WTC11 (cell line): Measurements from ENCODE around the gene ELK3. TPM values are rescaled to one million over a fixed set of nuclear protein-coding genes. Genes with fewer than 3 reads are reported as not detected.

Experiments used
- ATAC-seq: fragments of 200-7000 bp; cut with Tn5 transposase; 2 replicates; pipeline ENCODE4 v1.10.0; 2021; ENCODE audit warnings: mild to moderate bottlenecking, moderate library complexity
- CTCF ChIA-PET: fragments of 300-600 bp; sonication (Branson Sonifier 250); formaldehyde crosslinking; loops from one replicate; lab custom pipeline; 2021; ENCODE audit warnings: antibody characterized with exemption; lab: Charles Lee
- POLR2A ChIA-PET: fragments of 350-600 bp; sonication (Branson Sonifier 250); formaldehyde crosslinking; loops from one replicate; lab custom pipeline; 2021; ENCODE audit warnings: antibody characterized with exemption; lab: Charles Lee
- DNase-seq: peaks from one replicate; pipeline ENCODE4 v3.0.0; 2021; ENCODE audit warnings: low spot score
- H3K27ac Mint-ChIP-seq: 2 replicates; pipeline ENCODE4 v1.8.0; 2021; ENCODE audit warnings: mixed read lengths
- H3K27me3 Mint-ChIP-seq: 2 replicates; pipeline ENCODE4 v1.8.0; 2021; ENCODE audit warnings: low read depth, mild to moderate bottlenecking, moderate library complexity, mixed read lengths
- H3K36me3 Mint-ChIP-seq: 2 replicates; pipeline ENCODE4 v1.8.0; 2021; ENCODE audit warnings: mixed read lengths
- H3K4me1 Mint-ChIP-seq: 2 replicates; pipeline ENCODE4 v1.8.0; 2022; ENCODE audit warnings: mixed read lengths
- H3K4me3 Mint-ChIP-seq: 2 replicates; pipeline ENCODE4 v1.8.0; 2021; ENCODE audit warnings: mild to moderate bottlenecking, moderate library complexity, mixed read lengths
- H3K9me3 Mint-ChIP-seq: 2 replicates; pipeline ENCODE4 v1.8.0; 2021; ENCODE audit warnings: mixed read lengths
- ATF1 ChIP-seq: sonication (generic); formaldehyde crosslinking; IDR thresholded peaks from 2 replicates; pipeline ENCODE4 v1.8.1; 2023; ENCODE audit warnings: mild to moderate bottlenecking, moderate library complexity, missing genetic modification reagents
- CBFB ChIP-seq: sonication (generic); formaldehyde crosslinking; IDR thresholded peaks from 2 replicates; pipeline ENCODE4 v1.8.1; 2022; ENCODE audit warnings: mild to moderate bottlenecking, low read depth, missing genetic modification reagents
- CREM ChIP-seq: sonication (generic); formaldehyde crosslinking; IDR thresholded peaks from 2 replicates; pipeline ENCODE4 v1.8.1; 2022; ENCODE audit warnings: mild to moderate bottlenecking, missing genetic modification reagents, moderate library complexity
- FOXK1 ChIP-seq: sonication (generic); formaldehyde crosslinking; IDR thresholded peaks from 2 replicates; pipeline ENCODE4 v1.8.0; 2022; ENCODE audit warnings: mild to moderate bottlenecking, moderate library complexity, missing genetic modification reagents
- JAZF1 ChIP-seq: fragments of 250-450 bp; sonication (Bioruptor Pico); IDR thresholded peaks from 2 replicates; pipeline ENCODE4 v1.9.0; 2021; ENCODE audit warnings: moderate library complexity, mild to moderate bottlenecking, inconsistent platforms
- MYBL2 ChIP-seq: sonication (generic); formaldehyde crosslinking; IDR thresholded peaks from 2 replicates; pipeline ENCODE4 v1.8.1; 2023; ENCODE audit warnings: mild to moderate bottlenecking, moderate library complexity, missing genetic modification reagents
- RELA ChIP-seq: sonication (generic); formaldehyde crosslinking; IDR thresholded peaks from 2 replicates; pipeline ENCODE4 v1.8.1; 2022; ENCODE audit warnings: missing genetic modification reagents, mild to moderate bottlenecking, borderline replicate concordance
- SOX15 ChIP-seq: fragments of 250-450 bp; sonication (Bioruptor Pico); IDR thresholded peaks from 2 replicates; pipeline ENCODE4 v1.9.0; 2021; ENCODE audit warnings: mild to moderate bottlenecking
- ZBTB21 ChIP-seq: sonication (generic); formaldehyde crosslinking; IDR thresholded peaks from 2 replicates; pipeline ENCODE4 v1.8.1; 2023; ENCODE audit warnings: mild to moderate bottlenecking, missing genetic modification reagents, borderline replicate concordance
- ZNF121 ChIP-seq: sonication (generic); formaldehyde crosslinking; IDR thresholded peaks from 2 replicates; pipeline ENCODE4 v1.8.0; 2023; ENCODE audit warnings: missing genetic modification reagents
- total RNA-seq: library from RNA; stranded (reverse); gene quantifications from 3 replicates; pipeline ENCODE4 v1.2.3, GENCODE V29; 2021
- TF ChIP-seq, protein P1 (sequence below): sonication (generic); formaldehyde crosslinking; IDR thresholded peaks from 2 replicates; pipeline ENCODE4 v1.8.0; 2023; ENCODE audit warnings: mild to moderate bottlenecking, missing genetic modification reagents
- TF ChIP-seq, protein P2 (sequence below): fragments of 250-450 bp; sonication (Bioruptor Pico); IDR thresholded peaks from 2 replicates; pipeline ENCODE4 v1.9.0; 2021; ENCODE audit warnings: mild to moderate bottlenecking
- TF ChIP-seq, protein P3 (sequence below): sonication (generic); formaldehyde crosslinking; conservative IDR thresholded peaks from 2 replicates; pipeline ENCODE4 v1.8.1; 2023; ENCODE audit warnings: mild to moderate bottlenecking, low read depth, missing genetic modification reagents, moderate library complexity
- TF ChIP-seq, protein P4 (sequence below): sonication (generic); formaldehyde crosslinking; IDR thresholded peaks from 2 replicates; pipeline ENCODE4 v1.8.0; 2022; ENCODE audit warnings: missing genetic modification reagents
- TF ChIP-seq, protein P5 (sequence below): sonication (generic); formaldehyde crosslinking; IDR thresholded peaks from 2 replicates; pipeline ENCODE4 v1.8.1; 2022; ENCODE audit warnings: mild to moderate bottlenecking, missing genetic modification reagents, moderate library complexity, borderline replicate concordance

Gene ELK3
- total RNA-seq, 1 experiment from 2014 or later, result 16.5 TPM

DNA sequence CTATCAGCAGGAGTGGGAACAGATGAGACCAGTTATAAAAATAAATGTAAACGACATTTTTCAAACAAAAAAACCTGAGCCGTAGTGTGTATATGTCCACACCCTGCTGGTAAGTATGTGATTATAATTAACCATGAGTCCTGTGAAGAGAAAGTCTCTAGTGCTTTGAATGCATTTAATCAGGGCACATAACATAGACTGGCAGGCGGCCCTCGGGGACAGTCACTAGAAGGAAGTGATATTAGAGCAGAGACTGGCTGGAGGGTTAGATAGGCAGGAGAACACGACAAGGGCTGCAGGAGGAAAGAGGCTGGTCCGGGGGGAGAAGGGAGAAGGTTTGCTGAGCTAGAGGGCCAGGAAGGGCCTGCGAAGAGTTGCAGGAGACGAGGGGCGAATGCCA, 23.8 kb upstream of the ELK3 start (continued):
- TF ChIP-seq, protein P1, sequence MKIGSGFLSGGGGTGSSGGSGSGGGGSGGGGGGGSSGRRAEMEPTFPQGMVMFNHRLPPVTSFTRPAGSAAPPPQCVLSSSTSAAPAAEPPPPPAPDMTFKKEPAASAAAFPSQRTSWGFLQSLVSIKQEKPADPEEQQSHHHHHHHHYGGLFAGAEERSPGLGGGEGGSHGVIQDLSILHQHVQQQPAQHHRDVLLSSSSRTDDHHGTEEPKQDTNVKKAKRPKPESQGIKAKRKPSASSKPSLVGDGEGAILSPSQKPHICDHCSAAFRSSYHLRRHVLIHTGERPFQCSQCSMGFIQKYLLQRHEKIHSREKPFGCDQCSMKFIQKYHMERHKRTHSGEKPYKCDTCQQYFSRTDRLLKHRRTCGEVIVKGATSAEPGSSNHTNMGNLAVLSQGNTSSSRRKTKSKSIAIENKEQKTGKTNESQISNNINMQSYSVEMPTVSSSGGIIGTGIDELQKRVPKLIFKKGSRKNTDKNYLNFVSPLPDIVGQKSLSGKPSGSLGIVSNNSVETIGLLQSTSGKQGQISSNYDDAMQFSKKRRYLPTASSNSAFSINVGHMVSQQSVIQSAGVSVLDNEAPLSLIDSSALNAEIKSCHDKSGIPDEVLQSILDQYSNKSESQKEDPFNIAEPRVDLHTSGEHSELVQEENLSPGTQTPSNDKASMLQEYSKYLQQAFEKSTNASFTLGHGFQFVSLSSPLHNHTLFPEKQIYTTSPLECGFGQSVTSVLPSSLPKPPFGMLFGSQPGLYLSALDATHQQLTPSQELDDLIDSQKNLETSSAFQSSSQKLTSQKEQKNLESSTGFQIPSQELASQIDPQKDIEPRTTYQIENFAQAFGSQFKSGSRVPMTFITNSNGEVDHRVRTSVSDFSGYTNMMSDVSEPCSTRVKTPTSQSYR (CRISPR knock-in tag), result no peak
- TF ChIP-seq, protein P2, sequence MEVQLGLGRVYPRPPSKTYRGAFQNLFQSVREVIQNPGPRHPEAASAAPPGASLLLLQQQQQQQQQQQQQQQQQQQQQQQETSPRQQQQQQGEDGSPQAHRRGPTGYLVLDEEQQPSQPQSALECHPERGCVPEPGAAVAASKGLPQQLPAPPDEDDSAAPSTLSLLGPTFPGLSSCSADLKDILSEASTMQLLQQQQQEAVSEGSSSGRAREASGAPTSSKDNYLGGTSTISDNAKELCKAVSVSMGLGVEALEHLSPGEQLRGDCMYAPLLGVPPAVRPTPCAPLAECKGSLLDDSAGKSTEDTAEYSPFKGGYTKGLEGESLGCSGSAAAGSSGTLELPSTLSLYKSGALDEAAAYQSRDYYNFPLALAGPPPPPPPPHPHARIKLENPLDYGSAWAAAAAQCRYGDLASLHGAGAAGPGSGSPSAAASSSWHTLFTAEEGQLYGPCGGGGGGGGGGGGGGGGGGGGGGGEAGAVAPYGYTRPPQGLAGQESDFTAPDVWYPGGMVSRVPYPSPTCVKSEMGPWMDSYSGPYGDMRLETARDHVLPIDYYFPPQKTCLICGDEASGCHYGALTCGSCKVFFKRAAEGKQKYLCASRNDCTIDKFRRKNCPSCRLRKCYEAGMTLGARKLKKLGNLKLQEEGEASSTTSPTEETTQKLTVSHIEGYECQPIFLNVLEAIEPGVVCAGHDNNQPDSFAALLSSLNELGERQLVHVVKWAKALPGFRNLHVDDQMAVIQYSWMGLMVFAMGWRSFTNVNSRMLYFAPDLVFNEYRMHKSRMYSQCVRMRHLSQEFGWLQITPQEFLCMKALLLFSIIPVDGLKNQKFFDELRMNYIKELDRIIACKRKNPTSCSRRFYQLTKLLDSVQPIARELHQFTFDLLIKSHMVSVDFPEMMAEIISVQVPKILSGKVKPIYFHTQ (CRISPR knock-in tag), result no peak
- no peak for TF ChIP-seq MYBL2
- TF ChIP-seq ZBTB21 (CRISPR knock-in tag), result no peak
- TF ChIP-seq ATF1 (CRISPR knock-in tag), result no peak
- TF ChIP-seq, protein P3, sequence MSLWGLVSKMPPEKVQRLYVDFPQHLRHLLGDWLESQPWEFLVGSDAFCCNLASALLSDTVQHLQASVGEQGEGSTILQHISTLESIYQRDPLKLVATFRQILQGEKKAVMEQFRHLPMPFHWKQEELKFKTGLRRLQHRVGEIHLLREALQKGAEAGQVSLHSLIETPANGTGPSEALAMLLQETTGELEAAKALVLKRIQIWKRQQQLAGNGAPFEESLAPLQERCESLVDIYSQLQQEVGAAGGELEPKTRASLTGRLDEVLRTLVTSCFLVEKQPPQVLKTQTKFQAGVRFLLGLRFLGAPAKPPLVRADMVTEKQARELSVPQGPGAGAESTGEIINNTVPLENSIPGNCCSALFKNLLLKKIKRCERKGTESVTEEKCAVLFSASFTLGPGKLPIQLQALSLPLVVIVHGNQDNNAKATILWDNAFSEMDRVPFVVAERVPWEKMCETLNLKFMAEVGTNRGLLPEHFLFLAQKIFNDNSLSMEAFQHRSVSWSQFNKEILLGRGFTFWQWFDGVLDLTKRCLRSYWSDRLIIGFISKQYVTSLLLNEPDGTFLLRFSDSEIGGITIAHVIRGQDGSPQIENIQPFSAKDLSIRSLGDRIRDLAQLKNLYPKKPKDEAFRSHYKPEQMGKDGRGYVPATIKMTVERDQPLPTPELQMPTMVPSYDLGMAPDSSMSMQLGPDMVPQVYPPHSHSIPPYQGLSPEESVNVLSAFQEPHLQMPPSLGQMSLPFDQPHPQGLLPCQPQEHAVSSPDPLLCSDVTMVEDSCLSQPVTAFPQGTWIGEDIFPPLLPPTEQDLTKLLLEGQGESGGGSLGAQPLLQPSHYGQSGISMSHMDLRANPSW (CRISPR knock-in tag), result no peak
- TF ChIP-seq, protein P4, sequence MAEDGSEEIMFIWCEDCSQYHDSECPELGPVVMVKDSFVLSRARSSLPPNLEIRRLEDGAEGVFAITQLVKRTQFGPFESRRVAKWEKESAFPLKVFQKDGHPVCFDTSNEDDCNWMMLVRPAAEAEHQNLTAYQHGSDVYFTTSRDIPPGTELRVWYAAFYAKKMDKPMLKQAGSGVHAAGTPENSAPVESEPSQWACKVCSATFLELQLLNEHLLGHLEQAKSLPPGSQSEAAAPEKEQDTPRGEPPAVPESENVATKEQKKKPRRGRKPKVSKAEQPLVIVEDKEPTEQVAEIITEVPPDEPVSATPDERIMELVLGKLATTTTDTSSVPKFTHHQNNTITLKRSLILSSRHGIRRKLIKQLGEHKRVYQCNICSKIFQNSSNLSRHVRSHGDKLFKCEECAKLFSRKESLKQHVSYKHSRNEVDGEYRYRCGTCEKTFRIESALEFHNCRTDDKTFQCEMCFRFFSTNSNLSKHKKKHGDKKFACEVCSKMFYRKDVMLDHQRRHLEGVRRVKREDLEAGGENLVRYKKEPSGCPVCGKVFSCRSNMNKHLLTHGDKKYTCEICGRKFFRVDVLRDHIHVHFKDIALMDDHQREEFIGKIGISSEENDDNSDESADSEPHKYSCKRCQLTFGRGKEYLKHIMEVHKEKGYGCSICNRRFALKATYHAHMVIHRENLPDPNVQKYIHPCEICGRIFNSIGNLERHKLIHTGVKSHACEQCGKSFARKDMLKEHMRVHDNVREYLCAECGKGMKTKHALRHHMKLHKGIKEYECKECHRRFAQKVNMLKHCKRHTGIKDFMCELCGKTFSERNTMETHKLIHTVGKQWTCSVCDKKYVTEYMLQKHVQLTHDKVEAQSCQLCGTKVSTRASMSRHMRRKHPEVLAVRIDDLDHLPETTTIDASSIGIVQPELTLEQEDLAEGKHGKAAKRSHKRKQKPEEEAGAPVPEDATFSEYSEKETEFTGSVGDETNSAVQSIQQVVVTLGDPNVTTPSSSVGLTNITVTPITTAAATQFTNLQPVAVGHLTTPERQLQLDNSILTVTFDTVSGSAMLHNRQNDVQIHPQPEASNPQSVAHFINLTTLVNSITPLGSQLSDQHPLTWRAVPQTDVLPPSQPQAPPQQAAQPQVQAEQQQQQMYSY, result no peak
- TF ChIP-seq ZNF121 (CRISPR knock-in tag), result no peak

DNA sequence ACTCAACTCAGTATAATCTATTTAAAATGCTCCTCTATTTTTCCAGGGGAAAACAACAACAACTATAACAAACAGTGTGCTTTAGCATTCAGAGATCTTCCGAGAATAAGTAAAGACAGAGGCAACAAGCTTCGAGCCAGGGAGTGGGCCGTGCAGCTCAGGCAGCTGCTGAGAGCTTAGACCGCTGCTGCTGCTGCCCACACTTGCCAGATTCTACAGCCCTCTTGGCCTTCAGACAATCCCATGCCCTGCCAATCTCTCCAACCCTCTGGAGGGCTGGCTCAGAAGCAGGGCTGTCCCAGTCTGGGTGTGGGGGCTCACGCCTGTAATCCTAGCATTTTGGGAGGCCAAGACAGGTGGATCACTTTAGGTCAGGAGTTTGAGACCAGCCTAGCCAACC, 23.4 kb upstream of the ELK3 start:
- ChIA-PET POLR2A (no interaction called here), CTCF (no interaction called here)
- Mint-ChIP-seq H3K4me1 (no peaks in the 10 kb centered on the region), H3K36me3 (no peaks in the 10 kb centered on the region), H3K27ac (no peak overlapping the region), H3K27me3 (peaks cover 2% of the 10 kb centered on the region; the same call in 1 of the 2 replicates), H3K9me3 (peaks cover 8% of the 10 kb centered on the region; the same call in 1 of the 2 replicates), H3K4me3 (no peak overlapping the region)
- ATAC-seq, result no peak
- no peak for DNase-seq
- TF ChIP-seq SOX15 (CRISPR knock-in tag) (no peak), CREM (CRISPR knock-in tag) (no peak), JAZF1 (CRISPR knock-in tag) (no peak), CBFB (CRISPR knock-in tag) (no peak), FOXK1 (CRISPR knock-in tag) (no peak), RELA (CRISPR knock-in tag) (no peak)
- TF ChIP-seq, protein P3 (CRISPR knock-in tag), result no peak
- TF ChIP-seq, protein P2 (CRISPR knock-in tag), result no peak
- TF ChIP-seq, protein P5, sequence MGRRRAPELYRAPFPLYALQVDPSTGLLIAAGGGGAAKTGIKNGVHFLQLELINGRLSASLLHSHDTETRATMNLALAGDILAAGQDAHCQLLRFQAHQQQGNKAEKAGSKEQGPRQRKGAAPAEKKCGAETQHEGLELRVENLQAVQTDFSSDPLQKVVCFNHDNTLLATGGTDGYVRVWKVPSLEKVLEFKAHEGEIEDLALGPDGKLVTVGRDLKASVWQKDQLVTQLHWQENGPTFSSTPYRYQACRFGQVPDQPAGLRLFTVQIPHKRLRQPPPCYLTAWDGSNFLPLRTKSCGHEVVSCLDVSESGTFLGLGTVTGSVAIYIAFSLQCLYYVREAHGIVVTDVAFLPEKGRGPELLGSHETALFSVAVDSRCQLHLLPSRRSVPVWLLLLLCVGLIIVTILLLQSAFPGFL, result no peak
